Measurements from ENCODE around the gene PACSIN3. TPM values are rescaled to one million over a fixed set of nuclear protein-coding genes. Genes with fewer than 3 reads are reported as not detected.
"Not testable (repeated sequence)": the region's sequence is repeated elsewhere in the genome, so short reads cannot be mapped to it uniquely, and the experiment has no call there.

Gene PACSIN3
- total RNA-seq, 1 donor from 2014 or later, result 97.1 TPM

- peak; percentile 68 for FAIRE-seq
- DNase-seq (ENCODE audit: low read depth), result peak; percentile 87
Measured at GRCh38 chr11:47204637-47204989, 18.4 kb upstream of the PACSIN3 start.

GRCh38 chr11:47202576-47202975, 16.3 kb upstream of the PACSIN3 start:
- FAIRE-seq (no peak), DNase-seq (ENCODE audit: low read depth) (no peak)
- TF ChIP-seq CTCF (IDR thresholded peaks at IDR 0.05; ENCODE audit: insufficient read depth, low read length, severe bottlenecking), result no peak
- no peaks in the 10 kb centered on the region for H3K36me3 ChIP-seq (ENCODE audit: control insufficient read depth, insufficient read depth, low read length)
- no peak overlapping the region for H3K4me3 ChIP-seq (ENCODE audit: low read depth, low read length)
- H3K27me3 ChIP-seq (ENCODE audit: control insufficient read depth, insufficient read depth, low read length), result no peaks in the 10 kb centered on the region

More at GRCh38 chr11:47204637-47204989, 18.4 kb upstream of the PACSIN3 start:
- no peak for TF ChIP-seq CTCF (IDR thresholded peaks at IDR 0.05; ENCODE audit: insufficient read depth, low read length, severe bottlenecking)
- Histone ChIP-seq H3K27me3 (ENCODE audit: control insufficient read depth, insufficient read depth, low read length) (no peaks in the 10 kb centered on the region), H3K36me3 (ENCODE audit: control insufficient read depth, insufficient read depth, low read length) (no peaks in the 10 kb centered on the region), H3K4me3 (ENCODE audit: low read depth, low read length) (no peak overlapping the region)

GRCh38 chr11:47201015-47201414, 14.8 kb upstream of the PACSIN3 start:
- Histone ChIP-seq H3K27me3 (ENCODE audit: control insufficient read depth, insufficient read depth, low read length) (no peaks in the 10 kb centered on the region), H3K4me3 (ENCODE audit: low read depth, low read length) (no peak overlapping the region), H3K36me3 (ENCODE audit: control insufficient read depth, insufficient read depth, low read length) (no peaks in the 10 kb centered on the region)
- no peak for TF ChIP-seq CTCF (IDR thresholded peaks at IDR 0.05; ENCODE audit: insufficient read depth, low read length, severe bottlenecking)
- DNase-seq (ENCODE audit: low read depth) (no peak), FAIRE-seq (no peak)

GRCh38 chr11:47198161-47198560, 11.9 kb upstream of the PACSIN3 start:
- not testable (repeated sequence) for FAIRE-seq; H3K36me3 ChIP-seq (ENCODE audit: control insufficient read depth, insufficient read depth, low read length); H3K4me3 ChIP-seq (ENCODE audit: low read depth, low read length); H3K27me3 ChIP-seq (ENCODE audit: control insufficient read depth, insufficient read depth, low read length); DNase-seq (ENCODE audit: low read depth)

GRCh38 chr11:47192111-47192510, 5.9 kb upstream of the PACSIN3 start:
- DNase-seq (ENCODE audit: low read depth) (no peak), FAIRE-seq (no peak)
- no peak overlapping the region for H3K4me3 ChIP-seq (ENCODE audit: low read depth, low read length)
- no peak for TF ChIP-seq CTCF (IDR thresholded peaks at IDR 0.05; ENCODE audit: insufficient read depth, low read length, severe bottlenecking)
- H3K36me3 ChIP-seq (ENCODE audit: control insufficient read depth, insufficient read depth, low read length), result no peaks in the 10 kb centered on the region
- no peaks in the 10 kb centered on the region for H3K27me3 ChIP-seq (ENCODE audit: control insufficient read depth, insufficient read depth, low read length)

- not testable (repeated sequence) for H3K36me3 ChIP-seq (ENCODE audit: control insufficient read depth, insufficient read depth, low read length); H3K4me3 ChIP-seq (ENCODE audit: low read depth, low read length); H3K27me3 ChIP-seq (ENCODE audit: control insufficient read depth, insufficient read depth, low read length); DNase-seq (ENCODE audit: low read depth); FAIRE-seq
Measured at GRCh38 chr11:47191137-47191536, 4.9 kb upstream of the PACSIN3 start.

- DNase-seq (ENCODE audit: low read depth) (peak; percentile 94), FAIRE-seq (peak; percentile 99)
- no peak for TF ChIP-seq CTCF (IDR thresholded peaks at IDR 0.05; ENCODE audit: insufficient read depth, low read length, severe bottlenecking)
- no peaks in the 10 kb centered on the region for H3K36me3 ChIP-seq (ENCODE audit: control insufficient read depth, insufficient read depth, low read length)
- no peaks in the 10 kb centered on the region for H3K27me3 ChIP-seq (ENCODE audit: control insufficient read depth, insufficient read depth, low read length)
- no peak overlapping the region for H3K4me3 ChIP-seq (ENCODE audit: low read depth, low read length)
Measured at GRCh38 chr11:47189100-47189834, 3.0 kb upstream of the PACSIN3 start.

Data from bronchial epithelial cell (primary cell).